Mesodermal cell (in vitro differentiated cells): Measurements from ENCODE around the gene RIOK1.

Experiments
- H3K27ac ChIP-seq: 2 replicates; pipeline ENCODE4 v1.7.0; 2013; ENCODE audit warnings: mild to moderate bottlenecking, low read depth, low read length, moderate library complexity; ENCODE audit not compliant: severe bottlenecking
- H3K36me3 ChIP-seq: 2 replicates; pipeline ENCODE4 v1.7.1; 2013; ENCODE audit warnings: mild to moderate bottlenecking, low read length, moderate library complexity; ENCODE audit not compliant: control insufficient read depth, insufficient read depth
- H3K4me1 ChIP-seq: one replicate; pipeline ENCODE4 v1.7.1; 2013; ENCODE audit warnings: mild to moderate bottlenecking, low read length; ENCODE audit not compliant: insufficient read depth, control insufficient read depth, poor library complexity, severe bottlenecking
- H3K4me3 ChIP-seq: 2 replicates; pipeline ENCODE4 v1.7.0; 2013; ENCODE audit warnings: low read length, control low read depth, mild to moderate bottlenecking; ENCODE audit not compliant: insufficient read depth, poor library complexity, severe bottlenecking; ENCODE audit errors: extremely low read depth
- H3K9me3 ChIP-seq: 2 replicates; pipeline ENCODE4 v1.7.1; 2013; ENCODE audit warnings: mild to moderate bottlenecking, low read length, moderate library complexity; ENCODE audit not compliant: control insufficient read depth
- whole genome bisulfite sequencing, 2 experiments: methylation state at CpG; one replicate each; pipeline ENCODE4 v1.1.5; 2013; ENCODE audit warnings: missing lambda C conversion rate in 2 of 2; ENCODE audit not compliant: insufficient coverage in 2 of 2; 5-methylcytosine and 5-hydroxymethylcytosine counted together

The RIOK1 gene

DNA sequence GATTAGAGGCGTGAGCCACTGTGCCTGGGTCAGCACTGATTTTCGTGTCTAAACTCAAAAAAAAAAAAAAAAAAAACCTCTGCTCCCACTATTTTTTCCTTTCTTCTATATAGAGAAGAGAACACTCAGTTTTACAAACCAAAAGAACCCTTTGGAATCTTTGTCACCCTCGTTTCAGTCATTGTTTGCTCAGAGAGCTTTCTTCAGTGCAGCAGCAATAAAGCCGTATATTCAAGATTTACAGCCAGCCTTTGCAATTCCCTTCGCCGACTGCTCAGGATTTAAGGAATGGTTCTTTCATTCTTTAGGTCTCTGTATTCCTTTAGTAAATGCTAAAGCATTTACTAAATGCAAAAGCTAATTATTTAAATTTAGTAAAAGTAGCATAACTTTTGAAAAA lies 20.1 kb downstream of the RIOK1 start:
- Histone ChIP-seq H3K4me1 (no peaks in the 10 kb centered on the region), H3K36me3 (peaks cover 71% of the 10 kb centered on the region), H3K9me3 (no peaks in the 10 kb centered on the region), H3K4me3 (no peak overlapping the region), H3K27ac (no peak overlapping the region)
- 83 to 85% methylated on average over 3 to 4 of the region's 6 CpGs for WGBS, 2 experiments

DNA sequence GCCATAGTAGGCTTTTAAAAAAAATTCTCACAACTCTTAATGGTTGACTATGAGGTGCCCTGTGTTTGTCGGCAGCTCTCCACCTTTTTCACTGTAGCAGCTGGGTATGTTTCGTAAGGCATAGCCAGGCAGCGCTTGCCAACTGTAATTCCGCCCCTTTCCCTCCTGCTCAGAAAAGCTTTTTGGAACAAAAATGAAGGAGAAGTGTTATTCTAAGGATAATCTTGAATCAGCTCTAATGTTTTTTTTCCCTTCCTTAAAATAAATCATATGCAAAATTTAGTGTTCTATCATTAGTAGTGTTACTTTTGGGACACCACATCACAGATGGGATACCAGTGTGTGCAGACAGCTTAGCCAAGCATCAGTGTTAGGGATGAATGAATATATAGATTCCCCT lies 21.2 kb downstream of the RIOK1 start:
- Histone ChIP-seq H3K9me3 (no peaks in the 10 kb centered on the region), H3K4me1 (no peaks in the 10 kb centered on the region), H3K36me3 (peaks cover 73% of the 10 kb centered on the region), H3K27ac (no peak overlapping the region), H3K4me3 (no peak overlapping the region)
- WGBS, 2 experiments, result 80 to 92% methylated on average over 1 to 2 of the region's 4 CpGs

DNA sequence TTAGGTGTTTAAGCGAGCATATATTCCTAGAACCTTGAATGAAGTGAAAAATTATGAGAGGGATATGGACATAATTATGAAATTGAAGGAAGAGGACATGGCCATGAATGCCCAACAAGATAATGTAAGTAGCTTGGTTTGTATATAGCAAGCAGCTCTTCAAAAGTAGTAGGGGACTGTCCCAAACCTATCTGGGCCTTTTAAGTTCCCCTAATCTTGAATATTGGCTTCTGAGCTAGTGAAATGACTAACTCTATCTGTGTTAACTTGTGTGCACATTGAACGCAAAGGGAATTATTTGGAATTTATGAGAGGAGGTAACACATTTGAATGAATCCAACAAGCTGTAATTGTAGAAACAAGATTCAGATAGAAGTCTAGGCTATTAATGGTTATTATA lies 21.7 kb downstream of the RIOK1 start:
- Histone ChIP-seq H3K9me3 (no peaks in the 10 kb centered on the region), H3K36me3 (peaks cover 71% of the 10 kb centered on the region), H3K27ac (no peak overlapping the region), H3K4me1 (no peaks in the 10 kb centered on the region), H3K4me3 (no peak overlapping the region)
- WGBS, 2 experiments, result 100% methylated on average over 1 of the region's 2 CpGs

DNA sequence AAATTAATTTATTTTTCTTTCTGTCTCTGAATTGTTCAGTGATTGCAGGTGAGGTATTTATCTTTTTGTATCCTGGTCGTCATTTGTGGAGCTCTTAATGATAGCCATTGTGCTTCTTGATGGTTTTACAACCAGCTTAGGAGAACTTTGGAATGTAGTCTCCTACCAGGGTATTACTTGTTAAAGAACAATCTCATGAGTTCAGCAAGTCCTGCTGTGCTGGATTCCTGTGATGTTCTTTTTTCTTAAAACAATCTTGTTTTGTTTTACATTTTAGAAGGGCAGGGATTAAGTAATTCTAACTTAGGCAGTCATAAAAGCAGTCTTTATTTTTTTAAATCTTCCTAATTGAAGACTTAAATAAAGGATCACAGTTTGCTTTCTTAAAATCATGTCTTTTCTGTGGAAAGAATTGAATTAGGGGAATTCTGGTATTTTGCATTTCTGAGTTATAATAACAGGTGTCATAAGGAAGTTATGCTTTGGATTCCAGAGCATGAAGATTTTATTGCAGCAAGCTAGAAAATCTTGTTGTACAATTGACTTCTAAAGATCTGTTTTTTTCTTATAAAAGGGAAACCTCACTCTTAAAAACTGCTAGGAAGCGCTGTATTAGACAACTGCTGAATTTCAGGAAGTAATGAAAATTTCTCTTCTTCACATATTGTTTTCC lies 23.7 kb downstream of the RIOK1 start:
- Histone ChIP-seq H3K36me3 (peaks cover 62% of the 10 kb centered on the region), H3K9me3 (no peaks in the 10 kb centered on the region), H3K27ac (peak overlapping the region; percentile 24), H3K4me1 (no peaks in the 10 kb centered on the region), H3K4me3 (no peak overlapping the region)
- 38 to 67% methylated on average over 1 of the region's 2 CpGs for WGBS, 2 experiments

DNA sequence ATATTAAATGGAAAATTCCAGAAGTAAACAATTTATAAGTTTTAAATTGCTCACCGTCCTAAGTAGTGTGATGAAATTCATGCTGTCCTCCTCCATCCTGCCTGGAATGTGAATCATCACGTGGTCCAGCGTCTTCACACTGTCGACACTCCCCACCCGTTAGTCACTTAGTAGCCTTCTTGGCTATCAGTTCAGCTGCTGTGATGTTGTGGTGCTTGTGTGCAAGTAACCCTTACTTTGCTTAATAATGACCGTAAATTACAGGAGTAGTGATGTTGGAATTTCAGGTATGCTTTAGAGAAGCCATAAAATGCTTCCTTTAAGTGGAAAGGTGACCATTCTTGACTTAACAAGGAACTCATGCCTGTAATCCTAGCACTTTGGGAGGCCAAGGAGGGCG lies 25.2 kb downstream of the RIOK1 start:
- peaks cover 3% of the 10 kb centered on the region for H3K4me1 ChIP-seq
- 90 to 93% methylated on average over 3 to 6 of the region's 7 CpGs for WGBS, 2 experiments
- no peak overlapping the region for H3K4me3 ChIP-seq
- no peak overlapping the region for H3K27ac ChIP-seq
- H3K36me3 ChIP-seq, result peaks cover 58% of the 10 kb centered on the region
- H3K9me3 ChIP-seq, result no peaks in the 10 kb centered on the region

DNA sequence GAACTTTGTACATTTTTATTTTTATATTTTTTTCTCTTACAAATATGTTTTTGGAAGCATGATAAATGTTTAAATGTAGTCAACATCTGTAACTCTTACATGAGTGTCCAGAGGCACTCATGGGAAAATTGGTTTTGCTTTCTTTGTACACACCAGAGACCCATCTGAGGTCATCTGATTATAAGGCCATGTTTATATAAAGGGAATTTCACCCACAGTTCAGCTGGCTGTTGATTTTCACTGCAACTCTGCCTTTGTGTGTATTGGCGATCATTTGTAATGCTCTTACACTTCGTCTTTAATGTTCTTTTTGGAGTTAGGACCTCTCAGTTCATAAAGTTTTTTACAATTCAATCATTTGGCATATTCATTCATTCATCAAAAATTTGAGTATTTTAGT lies 28.1 kb downstream of the RIOK1 start:
- H3K27ac ChIP-seq, result peak overlapping the region; percentile 83
- peaks cover 3% of the 10 kb centered on the region for H3K4me1 ChIP-seq
- H3K36me3 ChIP-seq, result peaks cover 35% of the 10 kb centered on the region
- WGBS, 2 experiments, result no CpG with 5 or more reads among the region's 2 CpGs
- no peak overlapping the region for H3K4me3 ChIP-seq
- no peaks in the 10 kb centered on the region for H3K9me3 ChIP-seq

DNA sequence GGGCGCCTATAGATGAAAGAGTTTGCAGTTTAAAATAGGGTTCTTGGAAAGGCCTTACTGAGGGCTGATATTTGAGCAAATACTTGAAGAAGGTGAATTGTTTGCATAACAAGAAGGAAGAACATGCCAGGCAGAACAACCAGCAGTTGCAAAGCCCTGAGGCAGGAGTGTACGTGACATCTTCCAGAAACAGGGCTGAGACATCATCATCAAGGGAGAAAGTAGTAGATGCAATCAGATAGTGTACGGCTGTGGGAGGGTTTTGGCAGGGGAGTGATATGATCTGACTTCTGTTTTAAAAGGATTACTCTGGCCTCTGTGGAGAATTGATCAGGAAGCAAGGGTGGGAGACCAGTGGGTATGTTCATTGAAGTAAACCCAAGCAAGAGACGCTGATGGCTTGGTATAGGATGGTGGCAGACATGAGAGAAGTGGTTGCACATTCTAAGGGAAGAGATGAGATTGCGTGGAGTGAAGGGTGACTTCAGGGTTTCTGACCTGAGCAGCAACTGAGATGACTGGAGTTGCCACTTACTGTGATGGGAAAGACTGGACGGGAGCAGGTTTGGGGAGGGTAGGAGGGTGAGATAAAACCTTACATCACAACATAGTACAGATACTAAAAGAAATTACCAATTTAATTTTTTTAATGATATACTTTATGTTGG lies 28.8 kb downstream of the RIOK1 start:
- H3K27ac ChIP-seq, result peak overlapping the region; percentile 83

DNA sequence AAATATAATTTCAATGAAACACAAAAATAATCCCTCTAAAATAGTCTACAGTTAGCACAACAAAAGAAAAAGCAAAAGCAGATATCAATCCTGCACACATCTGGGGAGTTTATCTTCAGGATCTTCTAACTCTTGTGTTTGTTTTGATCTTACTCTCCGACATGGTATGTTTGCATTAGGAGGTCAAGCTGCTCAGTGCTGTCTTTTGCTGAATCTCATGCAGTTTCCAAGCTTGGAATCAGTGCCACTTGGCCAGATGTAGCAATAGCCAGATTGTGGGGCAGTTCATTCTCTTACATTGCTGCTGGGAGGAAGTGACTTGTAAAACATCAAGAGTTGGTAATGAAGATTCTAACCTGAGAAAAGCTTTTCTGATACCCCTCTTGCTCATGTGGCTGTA lies 29.5 kb downstream of the RIOK1 start:
- WGBS, 2 experiments, result 63 to 71% methylated on average over 1 of the region's 1 CpG
- Histone ChIP-seq H3K4me3 (no peak overlapping the region), H3K4me1 (peaks cover 3% of the 10 kb centered on the region)

More for the DNA sequence above, 28.8 kb downstream of the RIOK1 start:
- WGBS, 2 experiments, result 82 to 86% methylated on average over 2 to 4 of the region's 6 CpGs
- H3K4me1 ChIP-seq, result peaks cover 3% of the 10 kb centered on the region
- peaks cover 35% of the 10 kb centered on the region for H3K36me3 ChIP-seq
- no peaks in the 10 kb centered on the region for H3K9me3 ChIP-seq
- H3K4me3 ChIP-seq, result no peak overlapping the region

DNA sequence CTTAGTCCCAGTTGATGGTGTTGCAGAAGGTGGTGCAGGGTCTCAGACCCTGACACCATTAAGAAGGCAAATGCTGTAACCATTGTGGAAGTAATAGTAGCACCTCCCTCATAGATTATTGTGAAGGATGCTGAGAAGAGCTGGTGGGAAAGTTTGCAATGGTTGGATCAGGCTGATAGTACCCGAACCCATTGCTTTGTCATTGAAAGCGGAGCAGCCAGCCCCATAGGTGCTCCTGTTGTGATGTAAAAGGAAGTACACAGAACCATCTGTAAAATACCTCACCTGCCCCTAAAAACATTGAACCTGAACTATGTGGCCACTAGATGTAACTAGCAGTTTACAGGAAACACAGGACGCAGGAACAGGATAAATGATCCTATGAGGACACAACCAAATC lies 31.5 kb downstream of the RIOK1 start:
- no peak overlapping the region for H3K27ac ChIP-seq
- H3K4me3 ChIP-seq, result no peak overlapping the region
- 83 to 100% methylated on average over 1 of the region's 3 CpGs for WGBS, 2 experiments
- H3K4me1 ChIP-seq, result peaks cover 3% of the 10 kb centered on the region
- no peaks in the 10 kb centered on the region for H3K9me3 ChIP-seq
- H3K36me3 ChIP-seq, result peaks cover 11% of the 10 kb centered on the region

More for the DNA sequence above, 29.5 kb downstream of the RIOK1 start:
- H3K9me3 ChIP-seq, result no peaks in the 10 kb centered on the region
- peak overlapping the region; percentile 83 for H3K27ac ChIP-seq
- peaks cover 31% of the 10 kb centered on the region for H3K36me3 ChIP-seq

DNA sequence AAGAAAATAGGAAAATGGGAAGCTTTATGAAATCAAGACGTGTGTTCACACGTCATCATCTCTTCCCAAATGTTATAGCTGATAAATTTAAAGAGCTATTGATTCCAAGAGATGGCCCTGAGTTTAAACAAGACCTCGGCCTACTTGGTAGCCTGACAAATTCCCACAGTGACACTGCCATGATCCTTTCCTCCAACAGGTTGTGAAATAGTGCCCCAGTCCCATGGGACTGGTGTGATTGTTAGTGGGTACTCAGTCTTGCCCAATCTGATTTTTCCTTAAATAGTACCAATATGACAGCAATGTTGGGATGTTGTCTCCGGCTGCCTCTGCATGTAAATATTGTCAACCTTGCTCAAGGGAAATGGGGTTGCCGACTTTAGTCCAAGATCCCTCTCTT lies 34.5 kb downstream of the RIOK1 start:
- Histone ChIP-seq H3K4me3 (no peak overlapping the region), H3K9me3 (no peaks in the 10 kb centered on the region), H3K36me3 (no peaks in the 10 kb centered on the region), H3K4me1 (peaks cover 1% of the 10 kb centered on the region), H3K27ac (no peak overlapping the region)
- WGBS, 2 experiments, result 89 to 100% methylated on average over 1 to 5 of the region's 5 CpGs
